GM10266 (cell line): ENCODE measurements around the gene LAPTM5.

Source experiments
- DNase-seq: peaks from one replicate; pipeline ENCODE4 v3.0.0; 2012; ENCODE audit errors: extremely low spot score
- TF ChIP-seq, protein P1 (sequence below): IDR thresholded peaks from 2 replicates; pipeline ENCODE4 v1.5.1; 2012; ENCODE audit warnings: mild to moderate bottlenecking, low read depth; ENCODE audit not compliant: control insufficient read depth, insufficient read depth; ENCODE audit errors: missing control alignments

LAPTM5 gene

GRCh38 chr1:30695439-30695841 is 62.1 kb downstream of the LAPTM5 start:
- no peak for DNase-seq
- TF ChIP-seq, protein P1, sequence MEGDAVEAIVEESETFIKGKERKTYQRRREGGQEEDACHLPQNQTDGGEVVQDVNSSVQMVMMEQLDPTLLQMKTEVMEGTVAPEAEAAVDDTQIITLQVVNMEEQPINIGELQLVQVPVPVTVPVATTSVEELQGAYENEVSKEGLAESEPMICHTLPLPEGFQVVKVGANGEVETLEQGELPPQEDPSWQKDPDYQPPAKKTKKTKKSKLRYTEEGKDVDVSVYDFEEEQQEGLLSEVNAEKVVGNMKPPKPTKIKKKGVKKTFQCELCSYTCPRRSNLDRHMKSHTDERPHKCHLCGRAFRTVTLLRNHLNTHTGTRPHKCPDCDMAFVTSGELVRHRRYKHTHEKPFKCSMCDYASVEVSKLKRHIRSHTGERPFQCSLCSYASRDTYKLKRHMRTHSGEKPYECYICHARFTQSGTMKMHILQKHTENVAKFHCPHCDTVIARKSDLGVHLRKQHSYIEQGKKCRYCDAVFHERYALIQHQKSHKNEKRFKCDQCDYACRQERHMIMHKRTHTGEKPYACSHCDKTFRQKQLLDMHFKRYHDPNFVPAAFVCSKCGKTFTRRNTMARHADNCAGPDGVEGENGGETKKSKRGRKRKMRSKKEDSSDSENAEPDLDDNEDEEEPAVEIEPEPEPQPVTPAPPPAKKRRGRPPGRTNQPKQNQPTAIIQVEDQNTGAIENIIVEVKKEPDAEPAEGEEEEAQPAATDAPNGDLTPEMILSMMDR: no peak

- no peak for DNase-seq
- TF ChIP-seq, protein P1: no peak
Observed at GRCh38 chr1:30694280-30695175, 63.0 kb downstream of the LAPTM5 start.

DNA sequence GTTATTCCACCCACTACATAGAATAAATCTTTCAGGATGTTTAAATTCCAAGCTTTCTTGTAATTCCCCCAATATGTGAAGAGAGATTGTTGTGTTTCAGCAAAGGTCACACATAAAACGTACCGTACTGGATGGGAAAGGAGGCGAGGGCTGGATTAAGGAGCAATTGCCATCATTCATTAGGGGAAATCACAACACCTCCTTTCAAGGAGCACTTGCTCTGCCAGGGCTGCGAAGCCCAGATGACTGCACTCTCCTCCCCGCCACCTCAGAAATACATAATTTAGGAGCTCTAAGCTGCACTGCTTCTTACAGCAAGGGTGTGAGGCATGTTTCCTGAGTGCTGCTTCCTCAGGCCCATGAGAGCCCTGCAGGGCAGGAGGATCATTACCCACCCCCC is 63.8 kb downstream of the LAPTM5 start:
- no peak for DNase-seq
- TF ChIP-seq, protein P1: no peak

DNA sequence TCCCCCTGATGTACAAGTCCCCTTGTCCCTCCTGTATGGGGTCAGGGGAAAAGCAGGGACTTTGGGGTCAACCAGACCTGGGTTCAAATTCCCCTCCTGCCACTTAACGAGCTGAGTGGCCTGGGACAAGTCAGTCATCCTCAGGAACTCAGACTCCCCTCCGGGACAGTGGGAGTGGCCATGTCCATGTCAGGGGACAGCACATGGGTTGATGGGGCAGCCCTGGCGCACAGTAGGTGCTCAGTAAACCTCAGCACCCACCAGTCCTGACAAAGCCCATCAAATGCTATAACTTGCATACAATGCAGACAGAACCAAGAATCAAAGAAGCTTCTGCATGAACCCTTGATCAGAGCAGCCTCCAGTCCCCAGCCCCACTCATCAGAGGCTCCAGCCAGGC is 64.2 kb downstream of the LAPTM5 start:
- TF ChIP-seq, protein P1: no peak
- DNase-seq: no peak

DNA sequence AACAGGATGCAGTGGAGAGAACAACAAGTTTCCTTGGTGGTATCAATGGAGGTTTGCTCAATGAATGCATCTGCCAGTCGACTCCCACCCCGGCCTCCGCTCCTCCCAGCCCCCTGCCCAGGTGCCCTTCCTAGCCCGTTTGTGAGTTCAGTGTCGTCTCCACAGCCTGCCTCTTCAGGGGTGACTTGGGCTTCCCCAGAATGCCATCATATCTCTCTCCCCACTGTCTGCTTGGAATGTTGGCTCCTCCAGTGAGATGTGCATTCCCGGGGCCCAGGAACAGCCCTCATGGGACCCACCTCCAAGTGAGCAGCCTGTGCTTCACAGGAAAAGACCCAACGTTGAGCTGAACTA is 64.6 kb downstream of the LAPTM5 start:
- TF ChIP-seq, protein P1: no peak
- DNase-seq: no peak

DNA sequence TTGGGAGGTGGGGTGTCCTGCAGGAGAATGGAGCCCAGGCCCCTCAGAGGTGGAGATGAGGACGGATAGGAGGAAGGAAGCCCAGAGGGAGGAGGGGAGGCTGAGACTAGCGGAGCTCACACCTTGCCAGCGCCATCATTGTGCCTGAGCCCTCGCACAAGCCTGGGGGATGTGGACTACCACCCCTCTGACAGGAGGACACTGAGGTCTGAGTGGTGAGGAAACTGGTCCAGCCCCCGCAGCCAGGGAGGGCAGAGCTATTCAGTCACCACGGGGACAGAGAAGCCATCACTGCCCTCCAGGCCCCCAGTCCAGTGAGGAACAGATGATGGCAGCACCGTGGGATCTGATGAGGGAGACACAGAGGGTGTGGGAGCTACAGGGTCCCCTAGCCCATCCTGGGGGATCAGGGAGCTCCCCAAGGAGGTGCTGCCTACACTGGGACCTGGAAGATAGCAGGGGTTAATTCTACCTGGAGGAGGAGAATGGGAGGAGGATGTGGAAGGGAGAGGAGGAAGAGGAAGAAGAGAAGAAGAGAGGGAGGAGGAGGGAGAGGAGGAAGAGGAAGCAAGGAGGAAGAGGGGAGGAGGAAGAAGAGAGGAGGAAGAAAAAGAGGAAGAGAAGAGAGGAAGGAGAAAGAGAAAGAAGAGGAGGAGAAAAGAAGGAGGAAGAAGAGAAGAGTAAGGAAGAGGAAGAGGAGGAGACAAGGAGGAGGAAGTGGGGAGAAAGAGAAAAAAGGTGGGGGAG is 65.2 kb downstream of the LAPTM5 start:
- TF ChIP-seq, protein P1: no peak
- DNase-seq: no peak

- no peak for DNase-seq
- TF ChIP-seq, protein P1: no peak
Observed at GRCh38 chr1:30691480-30691879, 66.1 kb downstream of the LAPTM5 start.
